Endodermal cell (in vitro differentiated cells): Measurements from ENCODE around the gene BIRC6. TPM values are rescaled to one million over a fixed set of nuclear protein-coding genes. Genes with fewer than 3 reads are reported as not detected.

Source experiments
- DNase-seq: peaks from one replicate; pipeline ENCODE4 v3.0.0-alpha.2; 2017
- H3K27ac ChIP-seq: 2 replicates; pipeline ENCODE4 v1.5.1; 2013; ENCODE audit warnings: mild to moderate bottlenecking, low read depth, low read length, moderate library complexity
- H3K27me3 ChIP-seq: 2 replicates; pipeline ENCODE4 v1.6.1; 2013; ENCODE audit warnings: mild to moderate bottlenecking, low read length, moderate library complexity; ENCODE audit not compliant: insufficient read depth, control insufficient read depth, poor library complexity, severe bottlenecking
- H3K36me3 ChIP-seq: 2 replicates; pipeline ENCODE4 v1.7.0; 2013; ENCODE audit warnings: mild to moderate bottlenecking, low read length, moderate library complexity; ENCODE audit not compliant: control insufficient read depth, insufficient read depth
- H3K4me1 ChIP-seq: one replicate; pipeline ENCODE4 v1.7.0; 2013; ENCODE audit warnings: low read length; ENCODE audit not compliant: control insufficient read depth, insufficient read depth
- H3K4me3 ChIP-seq: 2 replicates; pipeline ENCODE4 v1.5.1; 2013; ENCODE audit warnings: mild to moderate bottlenecking, low read length, moderate library complexity
- H3K9ac ChIP-seq: 2 replicates; pipeline ENCODE4 v1.6.1; 2013; ENCODE audit warnings: mild to moderate bottlenecking, low read length, moderate library complexity; ENCODE audit not compliant: poor library complexity, severe bottlenecking; ENCODE audit errors: extremely low read depth
- H3K9me3 ChIP-seq: 2 replicates; pipeline ENCODE4 v1.6.1; 2013; ENCODE audit warnings: mild to moderate bottlenecking, low read length, moderate library complexity; ENCODE audit not compliant: control insufficient read depth
- H3K27ac Mint-ChIP-seq: 2 replicates; pipeline ENCODE4 v1.8.0; 2020; ENCODE audit warnings: mixed read lengths
- H3K27me3 Mint-ChIP-seq: 2 replicates; pipeline ENCODE4 v1.8.0; 2021; ENCODE audit warnings: mild to moderate bottlenecking, mixed read lengths; ENCODE audit not compliant: insufficient read depth
- H3K36me3 Mint-ChIP-seq: 2 replicates; pipeline ENCODE4 v1.8.0; 2020; ENCODE audit warnings: low read depth, mixed read lengths
- H3K4me1 Mint-ChIP-seq: 2 replicates; pipeline ENCODE4 v1.8.0; 2020; ENCODE audit warnings: mixed read lengths
- H3K4me3 Mint-ChIP-seq: 2 replicates; pipeline ENCODE4 v1.8.0; 2020; ENCODE audit warnings: mild to moderate bottlenecking, moderate library complexity, mixed read lengths
- H3K9me3 Mint-ChIP-seq: 2 replicates; pipeline ENCODE4 v1.8.0; 2020; ENCODE audit warnings: mild to moderate bottlenecking, mixed read lengths
- CTCF ChIP-seq: fragments of 200-600 bp; sonication (generic); conservative IDR thresholded peaks from 2 replicates; pipeline ENCODE4 v1.5.0; 2021; ENCODE audit warnings: antibody characterized with exemption, mild to moderate bottlenecking
- WGBS, 2 experiments: methylation state at CpG; one replicate each; pipeline versions ENCODE4 v1.1.5 to v1.1.7; 2013; ENCODE audit warnings: missing lambda C conversion rate in 2 of 2, mixed read lengths in 1 of 2; ENCODE audit not compliant: insufficient coverage in 1 of 2, insufficient read length in 1 of 2; 5-methylcytosine and 5-hydroxymethylcytosine counted together
- total RNA-seq, 2 donors: library from RNA; stranded (reverse); fragmentation: NEBNext Ultra II Directional in 1 of 2; extraction: Animal tissue kit (Norgen Biotek cat#: 25700) in 1 of 2; gene quantifications; 2 replicates in 1 of 2; 3 replicates in 1 of 2; pipeline ENCODE4 v1.2.1, GENCODE V29; 2021

The BIRC6 gene
- total RNA-seq, 2 donors from 2014 or later: 84.6 to 111 TPM

- peaks cover 65% of the 10 kb centered on the region for H3K36me3 ChIP-seq
- no peak overlapping the region for H3K27ac ChIP-seq
- H3K4me1 Mint-ChIP-seq: peaks cover 2% of the 10 kb centered on the region
- H3K4me1 ChIP-seq: no peaks in the 10 kb centered on the region
- peaks cover 46% of the 10 kb centered on the region for H3K36me3 Mint-ChIP-seq
- no peak for TF ChIP-seq CTCF
- H3K9me3 ChIP-seq: no peaks in the 10 kb centered on the region
- no peaks in the 10 kb centered on the region for H3K27me3 ChIP-seq
- no peak overlapping the region for H3K9ac ChIP-seq
- H3K27ac Mint-ChIP-seq: no peak overlapping the region
- H3K4me3 ChIP-seq: no peak overlapping the region
- 98% methylated on average over 2 of the region's 2 CpGs; no CpG with 5 or more reads in 1 of the 2 experiments for WGBS, 2 experiments
- no peak for DNase-seq
- no peaks in the 10 kb centered on the region for H3K9me3 Mint-ChIP-seq
- H3K27me3 Mint-ChIP-seq: no peaks in the 10 kb centered on the region
- no peak overlapping the region for H3K4me3 Mint-ChIP-seq
Observed at GRCh38 chr2:32452338-32453064, 95.7 kb downstream of the BIRC6 start.

GRCh38 chr2:32453242-32454062 is 96.6 kb downstream of the BIRC6 start:
- no peaks in the 10 kb centered on the region for H3K27me3 Mint-ChIP-seq
- WGBS, 2 experiments: 89 to 96% methylated on average over 2 of the region's 3 CpGs
- no peak overlapping the region for H3K9ac ChIP-seq
- H3K4me3 ChIP-seq: no peak overlapping the region
- H3K9me3 ChIP-seq: no peaks in the 10 kb centered on the region
- peaks cover 45% of the 10 kb centered on the region for H3K36me3 Mint-ChIP-seq
- H3K4me3 Mint-ChIP-seq: no peak overlapping the region
- H3K36me3 ChIP-seq: peaks cover 64% of the 10 kb centered on the region
- DNase-seq: no peak
- H3K27me3 ChIP-seq: no peaks in the 10 kb centered on the region
- peaks cover 7% of the 10 kb centered on the region for H3K4me1 Mint-ChIP-seq
- H3K9me3 Mint-ChIP-seq: no peaks in the 10 kb centered on the region
- H3K27ac ChIP-seq: no peak overlapping the region
- H3K27ac Mint-ChIP-seq: no peak overlapping the region
- H3K4me1 ChIP-seq: no peaks in the 10 kb centered on the region
- TF ChIP-seq CTCF: no peak

- Mint-ChIP-seq H3K4me3 (no peak overlapping the region), H3K27me3 (no peaks in the 10 kb centered on the region), H3K9me3 (no peaks in the 10 kb centered on the region), H3K27ac (no peak overlapping the region), H3K4me1 (peaks cover 11% of the 10 kb centered on the region), H3K36me3 (peaks cover 30% of the 10 kb centered on the region)
- H3K4me3 ChIP-seq: no peak overlapping the region
- peaks cover 40% of the 10 kb centered on the region for H3K36me3 ChIP-seq
- H3K27me3 ChIP-seq: no peaks in the 10 kb centered on the region
- 100% methylated on average over 1 to 3 of the region's 3 CpGs for WGBS, 2 experiments
- peaks cover 3% of the 10 kb centered on the region for H3K4me1 ChIP-seq
- no peak for DNase-seq
- TF ChIP-seq CTCF: no peak
- H3K27ac ChIP-seq: no peak overlapping the region
- no peaks in the 10 kb centered on the region for H3K9me3 ChIP-seq
- no peak overlapping the region for H3K9ac ChIP-seq
Observed at GRCh38 chr2:32455816-32456215, 99.0 kb downstream of the BIRC6 start.
